ENCODE results near the gene UBE2L6. TPM values are rescaled to one million over a fixed set of nuclear protein-coding genes. Genes with fewer than 3 reads are reported as not detected.

Gene UBE2L6
- total and polyA plus RNA-seq, 2 of the 4 experiments (the other 2 are of a cell fraction) = 37.5 to 46.7 TPM

DNA sequence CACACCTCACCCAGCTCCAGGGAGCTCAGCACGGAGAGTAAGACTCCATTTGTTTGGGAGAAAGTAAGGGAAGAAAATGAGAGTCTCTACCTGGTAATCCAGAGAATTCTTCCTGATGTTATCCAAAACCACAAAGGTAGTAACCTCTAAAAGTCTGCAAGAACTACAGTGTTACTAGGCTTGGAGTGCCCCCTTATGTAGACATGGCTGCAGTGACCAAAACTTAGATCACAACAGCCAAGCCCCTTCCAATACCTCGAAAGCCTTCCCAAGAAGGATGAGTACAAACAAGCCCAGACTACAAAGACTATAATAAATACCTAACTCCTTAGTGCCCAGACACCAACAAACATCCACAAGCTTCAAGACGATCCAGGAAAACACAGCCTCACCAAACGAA is 4.9 kb downstream of the UBE2L6 start:
- no peaks in the 10 kb centered on the region for H3K27me3 ChIP-seq (ENCODE audit: control insufficient read depth, insufficient read depth, low read length)
- H2BK5ac ChIP-seq (ENCODE audit: low read depth, low read length, poor library complexity, severe bottlenecking) = no peak overlapping the region
- CTCF ChIA-PET = no interaction called here
- no peak overlapping the region for H3K23ac ChIP-seq (ENCODE audit: low read depth, low read length)
- H3K9me3 ChIP-seq (ENCODE audit: control insufficient read depth, insufficient read depth, low read length) = no peaks in the 10 kb centered on the region
- H3K27ac ChIP-seq (ENCODE audit: insufficient read depth, low read length) = no peak overlapping the region
- no CpG with 5 or more reads among the region's 4 CpGs for WGBS, 2 experiments (ENCODE audit: extremely low coverage in 2 of 2, insufficient read length in 1 of 2)
- H3K18ac ChIP-seq (ENCODE audit: low read depth, low read length) = no peak overlapping the region
- no peak overlapping the region for H4K91ac ChIP-seq (ENCODE audit: insufficient read depth, low read depth, low read length)
- ATAC-seq (ENCODE audit: low read depth) (no peak), DNase-seq (no peak)
- no peak overlapping the region for H3K56ac ChIP-seq (ENCODE audit: extremely low read depth, insufficient read depth, low read length)
- no peak overlapping the region for H2AK9ac ChIP-seq (replicated peaks; ENCODE audit: low read depth, low read length, poor library complexity)
- no peak overlapping the region for H2BK15ac ChIP-seq (ENCODE audit: low read depth, low read length)
- 0 out of 2 replicates have a peak, but pooled peaks cover 6% of the 10 kb centered on the region for H4K20me1 ChIP-seq (ENCODE audit: insufficient read depth, low read length)
- no peak overlapping the region for H3K4ac ChIP-seq (ENCODE audit: low read depth, low read length)
- no peak overlapping the region for H2BK120ac ChIP-seq (ENCODE audit: low read depth, low read length)
- peaks cover 3% of the 10 kb centered on the region for H3K4me1 ChIP-seq (ENCODE audit: control insufficient read depth, insufficient read depth, low read length)
- POLR2A ChIA-PET (ENCODE audit: unreplicated experiment) = no interaction called here
- no peak overlapping the region for H3K9ac ChIP-seq (ENCODE audit: low read depth, low read length)
- no peak overlapping the region for H3K14ac ChIP-seq (replicated peaks; ENCODE audit: low read depth, low read length)
- in situ Hi-C loops (cut with MboI; ENCODE audit: low sequenced_read_pairs) (no loop called here), dilution Hi-C loops (cut with HindIII; ENCODE audit: low sequenced_read_pairs, unreplicated experiment) (no loop called here), intact Hi-C loops (cut with micrococcal nuclease) (no loop called here)
- H3K9me1 ChIP-seq (ENCODE audit: insufficient read depth, low read length) = no peaks in the 10 kb centered on the region
- no peak overlapping the region for H2AK5ac ChIP-seq (ENCODE audit: low read depth, low read length)
- H4K5ac ChIP-seq (ENCODE audit: low read depth, low read length) = no peak overlapping the region
- peaks cover 11 to 22% of the 10 kb centered on the region in 2 experiments; a peak in 3 of 4 replicates for H3K79me1 ChIP-seq (ENCODE audit: low read depth in 1 of 2, low read length in 2 of 2)
- H4K8ac ChIP-seq (ENCODE audit: low read depth in 2 of 2, low read length in 2 of 2) = no peak overlapping the region
- H2BK20ac ChIP-seq (ENCODE audit: low read depth, low read length) = no peak overlapping the region
- no TSS peak for BruUV-seq (replicated peaks)
- no peak overlapping the region for H2AFZ ChIP-seq (replicated peaks; ENCODE audit: low read length, poor library complexity)
- H3K36me3 ChIP-seq (ENCODE audit: control insufficient read depth, insufficient read depth, low read length) = peaks cover 10% of the 10 kb centered on the region
- H3K4me3 ChIP-seq (ENCODE audit: insufficient read depth, low read depth, low read length) = no peak overlapping the region
- H3K4me2 ChIP-seq (ENCODE audit: low read depth, low read length) = no peak overlapping the region
- TF ChIP-seq RCOR1 (IDR thresholded peaks at IDR 0.05; ENCODE audit: insufficient replicate concordance, low read length) = no peak
- TF ChIP-seq MXI1 (IDR thresholded peaks at IDR 0.05; ENCODE audit: borderline replicate concordance, low read depth, low read length) = no peak
- no peak for TF ChIP-seq BHLHE40 (IDR thresholded peaks at IDR 0.05; ENCODE audit: low read depth, low read length)
- TF ChIP-seq ELK1 (IDR thresholded peaks at IDR 0.05; ENCODE audit: borderline replicate concordance, low read depth, low read length) = no peak
- TF ChIP-seq MAFK (IDR thresholded peaks at IDR 0.05; ENCODE audit: low read depth, low read length) = no peak
- no peak for TF ChIP-seq CEBPB (IDR thresholded peaks at IDR 0.05; ENCODE audit: low read depth, low read length)
- no peak for TF ChIP-seq POLR2A (IDR thresholded peaks at IDR 0.05; ENCODE audit: low read depth, low read length)
- no peak for TF ChIP-seq RFX5 (IDR thresholded peaks at IDR 0.05; ENCODE audit: low read depth, low read length)
- TF ChIP-seq CHD1 (IDR thresholded peaks at IDR 0.05; ENCODE audit: low read depth, low read length) = no peak
- TF ChIP-seq RAD21 (IDR thresholded peaks at IDR 0.05; ENCODE audit: low read length) = no peak
- no peak for TF ChIP-seq FOS (IDR thresholded peaks at IDR 0.05; ENCODE audit: low read depth, low read length)
- TF ChIP-seq CTCF (conservative IDR thresholded peaks at IDR 0.05; ENCODE audit: low read depth, low read length) = no peak

Measured in IMR-90 (cell line).